PFSK-1 (cell line): ENCODE data around the gene KCTD1.

ENCODE experiments used
- FOXP2 ChIP-seq: optimal IDR thresholded peaks from 2 replicates; pipeline ENCODE3; 2011; ENCODE audit warnings: borderline replicate concordance, control low read depth, inconsistent platforms; ENCODE audit not compliant: insufficient read depth; ENCODE audit errors: extremely low read length, extremely low read depth
- POLR2AphosphoS5 ChIP-seq: IDR thresholded peaks from 2 replicates; pipeline ENCODE4 v1.6.1; 2012; ENCODE audit warnings: low read depth, mild to moderate bottlenecking, control low read depth, low read length, moderate library complexity
- SIN3A ChIP-seq: IDR thresholded peaks from 2 replicates; pipeline ENCODE4 v1.6.1; 2012; ENCODE audit warnings: mild to moderate bottlenecking, low read length, moderate library complexity, borderline replicate concordance; ENCODE audit not compliant: insufficient read depth
- TAF1 ChIP-seq: IDR thresholded peaks from 2 replicates; pipeline ENCODE4 v1.6.1; 2012; ENCODE audit warnings: low read length, control low read depth, borderline replicate concordance; ENCODE audit not compliant: insufficient read depth
- TF ChIP-seq, protein P1 (sequence below), 2 experiments: IDR thresholded peaks; 2 replicates each; pipeline versions ENCODE4 v1.6.1 to v1.8.0; 2011 to 2012; ENCODE audit warnings: low read depth in 2 of 2, low read length in 2 of 2, control low read depth in 1 of 2, inconsistent platforms in 1 of 2, mild to moderate bottlenecking in 1 of 2, moderate library complexity in 1 of 2; ENCODE audit not compliant: insufficient read depth in 1 of 2

KCTD1 gene

GRCh38 chr18:26524002-26524401 lies 24.4 kb downstream of the KCTD1 start:
- TF ChIP-seq, protein P1, sequence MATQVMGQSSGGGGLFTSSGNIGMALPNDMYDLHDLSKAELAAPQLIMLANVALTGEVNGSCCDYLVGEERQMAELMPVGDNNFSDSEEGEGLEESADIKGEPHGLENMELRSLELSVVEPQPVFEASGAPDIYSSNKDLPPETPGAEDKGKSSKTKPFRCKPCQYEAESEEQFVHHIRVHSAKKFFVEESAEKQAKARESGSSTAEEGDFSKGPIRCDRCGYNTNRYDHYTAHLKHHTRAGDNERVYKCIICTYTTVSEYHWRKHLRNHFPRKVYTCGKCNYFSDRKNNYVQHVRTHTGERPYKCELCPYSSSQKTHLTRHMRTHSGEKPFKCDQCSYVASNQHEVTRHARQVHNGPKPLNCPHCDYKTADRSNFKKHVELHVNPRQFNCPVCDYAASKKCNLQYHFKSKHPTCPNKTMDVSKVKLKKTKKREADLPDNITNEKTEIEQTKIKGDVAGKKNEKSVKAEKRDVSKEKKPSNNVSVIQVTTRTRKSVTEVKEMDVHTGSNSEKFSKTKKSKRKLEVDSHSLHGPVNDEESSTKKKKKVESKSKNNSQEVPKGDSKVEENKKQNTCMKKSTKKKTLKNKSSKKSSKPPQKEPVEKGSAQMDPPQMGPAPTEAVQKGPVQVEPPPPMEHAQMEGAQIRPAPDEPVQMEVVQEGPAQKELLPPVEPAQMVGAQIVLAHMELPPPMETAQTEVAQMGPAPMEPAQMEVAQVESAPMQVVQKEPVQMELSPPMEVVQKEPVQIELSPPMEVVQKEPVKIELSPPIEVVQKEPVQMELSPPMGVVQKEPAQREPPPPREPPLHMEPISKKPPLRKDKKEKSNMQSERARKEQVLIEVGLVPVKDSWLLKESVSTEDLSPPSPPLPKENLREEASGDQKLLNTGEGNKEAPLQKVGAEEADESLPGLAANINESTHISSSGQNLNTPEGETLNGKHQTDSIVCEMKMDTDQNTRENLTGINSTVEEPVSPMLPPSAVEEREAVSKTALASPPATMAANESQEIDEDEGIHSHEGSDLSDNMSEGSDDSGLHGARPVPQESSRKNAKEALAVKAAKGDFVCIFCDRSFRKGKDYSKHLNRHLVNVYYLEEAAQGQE (IDR thresholded peaks at IDR 0.05; ENCODE audit: insufficient read depth in 1 of 2, low read depth in 2 of 2, low read length in 2 of 2): no peak
- no peak for TF ChIP-seq POLR2AphosphoS5
- TF ChIP-seq SIN3A: no peak
- TF ChIP-seq FOXP2: no peak
- TF ChIP-seq TAF1: no peak

- no peak for TF ChIP-seq POLR2AphosphoS5
Observed at GRCh38 chr18:26521617-26522016, 26.7 kb downstream of the KCTD1 start.

- TF ChIP-seq, protein P1 (IDR thresholded peaks at IDR 0.05; ENCODE audit: insufficient read depth in 1 of 2, low read depth in 2 of 2, low read length in 2 of 2): no peak
- TF ChIP-seq FOXP2 (no peak), SIN3A (no peak), POLR2AphosphoS5 (no peak), TAF1 (no peak)
Observed at GRCh38 chr18:26520974-26521373, 27.4 kb downstream of the KCTD1 start.

DNA sequence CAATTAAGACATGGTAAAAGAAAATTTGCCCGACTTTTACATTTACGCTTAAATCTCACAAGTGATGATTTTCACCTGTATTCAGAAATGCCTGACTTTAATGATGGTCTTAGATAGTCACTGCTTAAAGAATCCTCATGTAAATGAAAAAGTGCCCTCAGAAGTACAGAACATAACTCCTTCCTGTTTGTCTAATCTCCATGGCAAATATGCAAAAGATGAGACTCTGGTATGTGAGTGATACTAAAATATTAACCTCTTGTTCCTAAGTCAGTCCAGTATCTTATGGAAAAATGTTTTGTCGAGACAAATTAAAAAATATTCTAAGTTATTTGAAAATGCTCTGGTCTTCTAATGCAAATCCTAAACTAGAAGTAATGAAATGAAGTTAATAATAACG lies 29.2 kb downstream of the KCTD1 start:
- TF ChIP-seq, protein P1 (IDR thresholded peaks at IDR 0.05; ENCODE audit: insufficient read depth in 1 of 2, low read depth in 2 of 2, low read length in 2 of 2): no peak
- TF ChIP-seq TAF1 (no peak), POLR2AphosphoS5 (no peak)

DNA sequence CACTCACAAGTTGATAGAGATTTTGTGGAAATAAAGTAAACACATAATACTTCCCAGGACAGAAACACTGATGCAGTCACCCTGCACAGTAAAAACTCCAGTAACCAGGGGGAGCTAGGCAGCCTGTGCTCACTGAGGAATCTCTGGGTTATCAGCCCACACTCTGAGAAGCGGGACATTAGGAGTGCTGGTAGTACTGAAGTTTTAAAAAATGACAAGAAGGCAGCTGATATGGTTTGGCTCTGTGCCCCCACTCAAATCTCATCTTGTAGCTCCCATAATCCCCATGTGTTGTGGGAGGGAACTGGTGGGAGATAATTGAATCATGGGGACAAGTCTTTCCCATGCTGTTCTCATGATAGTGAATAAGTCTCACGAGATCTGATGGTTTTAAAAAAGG lies 31.4 kb downstream of the KCTD1 start:
- TF ChIP-seq TAF1 (no peak), POLR2AphosphoS5 (no peak), FOXP2 (no peak), SIN3A (no peak)
- TF ChIP-seq, protein P1 (IDR thresholded peaks at IDR 0.05; ENCODE audit: insufficient read depth in 1 of 2, low read depth in 2 of 2, low read length in 2 of 2): no peak
